GM12865 (cell line): ENCODE results near the gene LRP1.
A peak's percentile ranks its signal among the peaks of the same experiment; 100 is the strongest.

ENCODE experiments used
- DNase-seq: peaks from one replicate; pipeline ENCODE4 v3.0.0; 2010; ENCODE audit warnings: low read depth
- H3K4me3 ChIP-seq: 2 replicates; pipeline ENCODE4 v1.5.1; 2011; ENCODE audit warnings: mild to moderate bottlenecking, low read depth, low read length, control low read depth
- TF ChIP-seq, protein P1 (sequence below): IDR thresholded peaks from 2 replicates; pipeline ENCODE4 v1.5.1; 2011; ENCODE audit warnings: low read length, control low read depth, low read depth, inconsistent platforms; ENCODE audit not compliant: insufficient read depth; ENCODE audit errors: missing control alignments

Gene LRP1

DNA sequence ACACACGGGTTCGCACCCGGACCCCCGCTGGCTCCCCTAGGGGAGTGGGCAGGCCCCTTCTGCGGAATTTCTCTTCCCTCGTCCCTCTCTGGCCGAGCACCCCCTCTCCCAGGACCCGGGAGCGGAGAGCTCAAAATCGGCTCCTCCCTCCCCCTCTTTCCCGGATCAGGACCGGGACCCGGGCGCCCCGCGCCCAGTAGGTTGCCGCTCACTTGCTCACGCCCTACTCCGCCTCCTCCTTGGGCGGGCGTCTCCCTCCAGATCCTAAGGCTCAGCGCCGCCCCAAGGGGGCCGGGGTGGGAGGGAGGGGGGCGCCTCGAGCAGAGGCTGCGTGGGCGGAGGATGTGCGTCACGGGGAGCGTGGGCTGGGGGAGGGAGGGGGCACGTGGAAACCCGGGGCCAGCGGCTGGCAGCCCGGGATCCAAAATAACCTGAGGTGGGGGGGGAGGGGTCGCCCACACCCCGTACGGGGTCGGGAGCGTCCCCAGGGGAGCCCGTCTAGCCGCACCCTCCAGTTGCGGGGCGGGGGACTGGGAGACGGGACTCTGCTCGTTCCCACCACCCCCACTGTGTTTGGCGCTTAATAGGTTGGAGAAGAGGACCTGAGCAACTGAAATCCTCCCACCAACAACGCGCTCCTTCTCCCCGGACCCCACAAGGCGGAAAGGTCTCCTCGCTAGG lies 41.1 kb upstream of the LRP1 start:
- peak overlapping the region; percentile 99 for H3K4me3 ChIP-seq
- TF ChIP-seq, protein P1, sequence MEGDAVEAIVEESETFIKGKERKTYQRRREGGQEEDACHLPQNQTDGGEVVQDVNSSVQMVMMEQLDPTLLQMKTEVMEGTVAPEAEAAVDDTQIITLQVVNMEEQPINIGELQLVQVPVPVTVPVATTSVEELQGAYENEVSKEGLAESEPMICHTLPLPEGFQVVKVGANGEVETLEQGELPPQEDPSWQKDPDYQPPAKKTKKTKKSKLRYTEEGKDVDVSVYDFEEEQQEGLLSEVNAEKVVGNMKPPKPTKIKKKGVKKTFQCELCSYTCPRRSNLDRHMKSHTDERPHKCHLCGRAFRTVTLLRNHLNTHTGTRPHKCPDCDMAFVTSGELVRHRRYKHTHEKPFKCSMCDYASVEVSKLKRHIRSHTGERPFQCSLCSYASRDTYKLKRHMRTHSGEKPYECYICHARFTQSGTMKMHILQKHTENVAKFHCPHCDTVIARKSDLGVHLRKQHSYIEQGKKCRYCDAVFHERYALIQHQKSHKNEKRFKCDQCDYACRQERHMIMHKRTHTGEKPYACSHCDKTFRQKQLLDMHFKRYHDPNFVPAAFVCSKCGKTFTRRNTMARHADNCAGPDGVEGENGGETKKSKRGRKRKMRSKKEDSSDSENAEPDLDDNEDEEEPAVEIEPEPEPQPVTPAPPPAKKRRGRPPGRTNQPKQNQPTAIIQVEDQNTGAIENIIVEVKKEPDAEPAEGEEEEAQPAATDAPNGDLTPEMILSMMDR: no peak
- DNase-seq: peak; percentile 92

DNA sequence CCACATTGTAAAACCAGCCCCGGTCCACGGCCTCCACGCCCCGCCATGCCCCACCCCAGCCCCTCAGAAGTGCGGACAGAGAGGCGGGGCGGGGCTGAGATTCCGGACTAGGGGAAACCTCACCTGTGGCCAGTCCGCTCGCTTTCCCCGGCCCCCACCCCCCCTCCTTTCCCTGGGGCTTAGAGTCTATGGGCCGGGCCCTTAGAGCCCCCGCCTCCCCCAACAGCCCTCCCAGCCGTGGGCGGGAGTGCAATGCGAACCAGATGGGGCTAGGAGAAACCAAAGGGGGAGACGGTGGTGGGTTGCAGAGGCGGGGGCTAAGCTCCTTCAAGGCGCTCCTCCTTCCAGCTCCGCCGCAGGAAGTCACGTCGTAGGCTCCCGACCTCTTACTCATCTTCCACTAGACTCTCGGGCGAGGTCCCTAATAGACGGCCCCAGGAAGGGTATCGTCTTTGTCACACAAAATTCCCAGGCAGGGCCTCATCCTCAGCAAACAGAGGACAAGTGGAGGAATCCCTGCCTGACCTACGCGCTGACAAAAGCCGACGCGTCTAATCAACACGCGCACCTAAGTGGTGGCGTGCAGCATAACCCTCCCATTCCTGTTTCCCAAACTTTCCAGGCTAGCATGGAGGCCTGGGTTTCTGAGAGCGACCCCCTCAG lies 40.5 kb upstream of the LRP1 start:
- TF ChIP-seq, protein P1: no peak
- peak overlapping the region; percentile 99 for H3K4me3 ChIP-seq
- peak; percentile 93 for DNase-seq

DNA sequence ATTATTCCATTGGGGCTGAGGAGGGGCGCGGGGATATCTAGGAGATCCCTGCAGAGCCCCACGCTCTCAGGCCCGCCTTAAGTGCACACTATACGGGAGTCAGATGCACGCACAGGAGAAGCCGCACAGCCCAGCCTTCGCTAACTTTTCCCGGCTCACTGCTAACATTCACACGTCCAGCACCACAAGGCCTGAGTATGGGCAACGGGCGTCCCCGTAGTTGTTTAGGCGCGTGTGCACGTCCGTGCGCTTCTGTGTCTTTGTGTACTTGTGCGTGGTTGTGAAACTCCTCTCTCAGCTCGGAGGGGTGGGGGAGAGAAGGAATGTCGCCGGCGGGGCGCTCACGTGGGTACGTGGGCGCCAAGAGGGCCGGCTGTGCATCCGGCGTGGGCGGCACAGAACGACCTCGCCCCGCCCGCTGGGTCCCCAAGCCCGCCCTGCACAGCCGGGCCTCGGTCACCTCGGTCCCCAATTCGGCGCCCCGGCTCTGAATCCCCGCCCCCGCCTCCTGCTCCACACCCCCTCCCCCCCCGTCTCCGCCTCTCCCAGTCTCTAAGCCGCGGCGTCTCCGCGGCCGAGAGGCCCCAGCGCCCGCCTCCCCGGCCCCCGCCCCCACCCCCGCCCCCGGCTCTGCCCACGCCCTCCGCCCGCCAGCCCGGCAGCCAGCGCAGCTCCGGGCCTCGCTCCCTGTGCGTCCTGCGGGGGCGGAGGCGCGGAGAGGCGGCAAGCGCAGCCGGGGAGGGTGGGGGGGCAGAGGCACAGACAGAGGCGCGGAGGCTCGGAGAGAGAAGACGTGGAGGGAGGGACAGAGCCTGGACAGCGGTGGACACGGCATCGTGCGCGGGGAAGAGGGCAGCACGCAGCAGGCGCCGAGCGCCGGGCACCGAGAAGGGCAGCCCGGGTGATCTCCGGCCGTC lies 39.7 kb upstream of the LRP1 start, which contains the start of gene NAB2:
TSS of gene NAB2 (plus strand) at position 761 of the 917 bp plus-strand sequence. CDS start 158 bp downstream, outside the sequence.
- H3K4me3 ChIP-seq: peak within 1 kb of the TSS; percentile 99
- DNase-seq: peak; percentile 98
- TF ChIP-seq, protein P1: no peak

DNA sequence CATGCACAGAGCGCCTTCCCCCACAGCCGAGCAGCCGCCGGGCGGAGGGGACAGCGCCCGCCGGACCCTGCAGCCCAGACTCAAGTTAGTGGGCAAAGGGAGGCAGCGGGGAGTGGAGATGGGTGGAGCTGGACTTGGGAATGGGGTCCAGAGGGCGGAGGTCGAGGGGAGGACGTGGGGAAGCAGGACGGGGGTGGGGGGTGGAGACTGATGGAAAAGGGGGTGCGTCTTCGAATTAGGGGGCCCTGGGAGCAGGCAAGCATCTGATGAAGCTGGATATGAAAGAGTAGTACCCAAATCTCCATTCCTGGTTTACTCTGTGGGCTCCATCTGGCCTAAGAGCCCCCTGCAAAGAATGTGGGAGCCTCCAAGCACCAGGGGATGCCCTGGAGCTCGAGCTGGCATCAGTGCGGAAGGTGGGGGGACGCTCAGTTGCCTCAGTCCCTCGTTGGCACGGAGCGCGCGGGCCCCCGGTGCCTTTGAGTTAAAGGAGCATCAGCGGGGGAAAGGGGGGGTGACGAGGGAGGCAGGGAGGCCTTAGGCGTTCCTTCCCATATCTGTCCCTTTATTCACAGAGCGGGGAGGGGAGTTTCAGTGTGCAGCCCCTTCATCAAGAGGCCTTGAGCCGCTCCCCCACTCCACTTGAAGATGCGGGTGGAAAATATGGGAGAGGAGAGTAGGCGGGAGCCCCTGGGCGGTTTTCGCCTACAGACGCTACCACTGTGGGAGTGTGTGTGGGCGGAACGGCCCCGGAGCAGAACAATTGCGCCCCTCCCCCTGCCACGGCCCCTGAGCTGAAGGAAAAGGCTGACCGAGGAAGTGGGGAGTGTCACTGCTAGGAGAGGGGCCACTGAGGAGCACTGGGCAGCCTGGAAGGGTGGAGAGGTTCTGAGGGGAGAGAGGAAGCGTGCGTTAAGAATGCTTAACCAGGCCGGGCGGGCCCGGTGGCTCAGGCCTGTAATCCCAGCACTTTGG lies 38.7 kb upstream of the LRP1 start:
- peak; percentile 54 for DNase-seq
- H3K4me3 ChIP-seq: peak overlapping the region; percentile 91
- TF ChIP-seq, protein P1: no peak

DNA sequence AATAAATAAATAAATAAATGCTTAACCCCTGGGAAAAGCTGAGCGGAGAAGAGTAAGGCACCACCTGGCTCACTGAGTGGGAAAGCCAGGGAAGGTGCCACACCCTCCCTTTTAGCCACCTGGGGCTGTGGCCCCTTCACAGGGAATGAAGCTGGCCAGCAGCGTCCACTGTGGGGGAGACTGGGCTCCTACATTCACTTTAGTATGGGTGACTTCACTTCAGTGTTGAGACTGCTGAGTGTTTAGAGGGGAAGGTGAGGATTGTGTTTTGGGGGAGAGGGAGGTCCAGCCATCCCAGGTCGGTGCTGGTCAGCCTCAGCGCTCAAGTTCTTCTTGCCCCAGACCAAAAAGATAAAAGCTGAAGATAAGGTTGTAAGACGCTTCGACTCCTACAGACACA lies 37.8 kb upstream of the LRP1 start:
- TF ChIP-seq, protein P1: no peak
- peak overlapping the region; percentile 91 for H3K4me3 ChIP-seq
- no peak for DNase-seq
